HuH-7.5 (cell line): ENCODE measurements around the gene PDLIM5.
"Not testable (repeated sequence)": the region's sequence is repeated elsewhere in the genome, so short reads cannot be mapped to it uniquely, and the experiment has no call there.

Experiments
- DNase-seq: peaks from one replicate; pipeline ENCODE4 v3.0.0; 2011; ENCODE audit warnings: low spot score

Gene PDLIM5

GRCh38 chr4:94528792-94529451 lies 77.2 kb downstream of the PDLIM5 start:
- DNase-seq = no peak

GRCh38 chr4:94530073-94530472 lies 78.3 kb downstream of the PDLIM5 start:
- no peak for DNase-seq

- no peak for DNase-seq
Observed at GRCh38 chr4:94531991-94532789, 80.4 kb downstream of the PDLIM5 start.

DNA sequence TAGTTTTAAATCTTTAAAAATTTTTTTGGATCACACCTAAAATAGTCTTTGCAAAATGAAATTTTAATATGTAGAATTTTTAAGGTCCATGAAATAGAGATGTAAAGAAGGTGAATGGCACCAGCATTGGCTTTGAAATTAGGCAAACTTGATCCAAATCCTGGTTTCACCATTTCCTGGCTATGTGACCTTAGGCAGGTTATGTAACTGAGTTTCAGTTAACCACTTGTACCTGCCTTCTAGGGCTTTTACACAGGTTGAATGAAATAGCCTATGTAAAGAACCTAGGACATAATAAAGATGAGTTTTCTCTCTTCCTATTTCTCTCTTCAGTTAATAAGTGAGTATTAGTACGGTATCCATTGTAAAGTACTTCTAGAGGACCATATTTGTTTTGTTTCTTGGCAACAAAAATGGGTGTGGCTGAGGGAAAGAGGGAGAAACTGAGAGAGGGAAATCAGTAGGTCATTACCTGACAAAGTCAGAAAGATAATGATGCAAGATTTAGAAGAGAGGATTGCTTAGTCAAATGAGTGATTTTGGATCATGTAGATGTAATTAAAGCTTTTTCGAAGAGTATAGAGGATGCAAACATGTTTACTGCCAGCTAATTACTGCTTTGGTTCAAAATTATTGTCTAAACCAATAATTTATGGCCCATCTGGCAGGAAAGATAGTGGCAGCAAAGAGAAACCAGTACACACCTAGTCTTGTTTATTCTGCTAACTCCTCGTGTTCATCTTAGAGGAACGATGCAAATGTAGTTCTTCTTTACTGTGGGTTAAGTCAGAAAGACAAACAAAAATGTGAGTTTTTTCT lies 81.9 kb downstream of the PDLIM5 start:
- no peak for DNase-seq

DNA sequence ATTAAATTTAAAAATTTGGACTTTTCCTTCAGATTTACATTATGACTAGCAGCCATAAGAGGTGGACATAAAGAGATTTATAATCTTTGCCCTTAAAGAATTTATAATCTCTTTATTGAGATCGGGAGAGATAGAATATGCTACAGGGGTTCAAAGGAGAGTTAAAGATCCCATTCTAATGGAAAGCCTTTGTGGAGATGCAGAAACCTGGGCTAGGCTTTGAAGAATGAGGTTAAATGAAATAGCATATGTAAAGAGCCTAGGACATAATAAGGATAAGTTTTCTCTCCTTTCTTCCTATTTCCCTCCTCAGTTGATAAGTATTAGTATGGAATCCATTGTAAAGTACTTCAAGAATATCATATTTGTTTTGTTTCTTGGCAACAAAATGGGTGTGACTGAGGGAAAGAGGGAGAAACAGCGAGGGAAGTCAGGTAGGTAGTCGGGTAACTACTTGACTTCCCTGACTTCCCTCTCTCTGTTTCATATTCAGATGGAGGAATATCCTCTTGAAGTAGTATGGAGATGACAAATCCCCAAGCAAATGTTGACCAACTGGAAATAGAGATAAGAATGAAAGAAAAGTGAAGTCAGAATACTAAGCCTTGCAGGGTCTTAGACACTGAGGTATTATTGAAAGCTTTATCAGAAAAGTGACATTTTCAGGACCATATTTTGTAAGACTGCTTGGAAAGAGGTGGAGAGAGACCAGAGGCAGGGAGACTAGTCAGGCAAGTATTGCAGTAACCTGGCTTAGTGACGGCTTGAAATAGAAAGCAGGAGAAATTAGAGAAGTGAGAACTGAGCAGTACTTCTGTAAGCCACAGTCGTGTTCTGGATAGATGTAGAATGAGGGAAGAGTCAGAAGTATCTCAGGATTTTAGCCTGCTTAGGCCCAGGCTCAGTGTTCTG lies 82.9 kb downstream of the PDLIM5 start:
- DNase-seq = no peak

DNA sequence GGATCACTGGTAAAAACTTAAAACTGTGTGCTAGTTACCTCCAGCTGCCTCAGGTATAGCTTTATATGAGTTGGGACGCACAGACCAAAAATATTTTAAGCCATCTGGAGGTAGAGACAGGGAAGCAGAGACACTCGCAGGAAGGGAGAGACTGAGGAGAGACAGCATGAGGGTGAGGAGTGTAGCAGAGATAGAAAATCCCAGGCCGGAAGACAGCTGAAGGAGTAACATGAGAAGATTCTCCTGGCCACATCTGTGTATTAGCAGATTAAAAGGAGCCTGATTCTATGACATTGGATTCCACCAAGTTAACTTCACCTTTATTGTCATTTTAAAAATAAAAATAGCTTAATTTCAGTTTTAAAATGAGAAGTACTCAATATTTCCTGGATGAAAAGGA lies 84.3 kb downstream of the PDLIM5 start:
- no peak for DNase-seq

DNA sequence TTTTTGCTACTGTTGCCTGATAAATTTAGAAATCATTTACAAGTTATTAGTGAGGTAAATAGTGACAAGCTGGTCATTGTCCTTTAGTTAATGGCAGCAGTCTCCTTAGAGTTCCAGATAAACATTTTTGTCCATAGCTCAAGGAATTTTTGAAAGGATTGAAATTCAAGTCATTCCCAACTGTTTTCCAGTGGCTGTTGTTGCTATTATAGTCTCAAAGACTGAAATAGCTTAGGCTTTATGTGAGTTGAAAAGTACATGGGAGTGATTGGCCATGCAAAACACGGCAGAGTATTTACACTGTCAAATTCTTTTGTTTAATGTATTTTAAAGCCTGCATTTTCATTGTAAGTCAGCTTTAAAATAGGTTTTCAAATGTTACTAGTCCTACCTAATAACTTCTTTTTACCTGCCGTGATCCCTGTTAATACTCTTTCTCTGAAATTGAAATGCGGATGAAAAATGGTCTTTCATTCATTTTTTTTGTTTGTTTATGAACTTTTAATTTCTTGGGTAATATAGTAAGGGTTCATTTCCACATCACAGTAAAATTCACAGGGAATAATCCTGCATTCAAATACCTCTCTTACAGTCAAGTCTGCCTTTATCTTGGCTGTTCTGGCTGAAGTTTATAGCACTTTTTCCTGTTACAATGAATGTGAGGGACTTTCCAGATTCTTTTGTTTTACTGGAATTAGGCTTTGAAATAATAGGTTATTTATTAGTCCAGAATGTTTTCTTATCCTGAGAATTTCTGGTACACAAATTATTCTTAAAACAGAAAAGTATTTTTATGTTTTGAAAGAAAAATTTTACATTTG lies 85.1 kb downstream of the PDLIM5 start:
- no peak for DNase-seq

DNA sequence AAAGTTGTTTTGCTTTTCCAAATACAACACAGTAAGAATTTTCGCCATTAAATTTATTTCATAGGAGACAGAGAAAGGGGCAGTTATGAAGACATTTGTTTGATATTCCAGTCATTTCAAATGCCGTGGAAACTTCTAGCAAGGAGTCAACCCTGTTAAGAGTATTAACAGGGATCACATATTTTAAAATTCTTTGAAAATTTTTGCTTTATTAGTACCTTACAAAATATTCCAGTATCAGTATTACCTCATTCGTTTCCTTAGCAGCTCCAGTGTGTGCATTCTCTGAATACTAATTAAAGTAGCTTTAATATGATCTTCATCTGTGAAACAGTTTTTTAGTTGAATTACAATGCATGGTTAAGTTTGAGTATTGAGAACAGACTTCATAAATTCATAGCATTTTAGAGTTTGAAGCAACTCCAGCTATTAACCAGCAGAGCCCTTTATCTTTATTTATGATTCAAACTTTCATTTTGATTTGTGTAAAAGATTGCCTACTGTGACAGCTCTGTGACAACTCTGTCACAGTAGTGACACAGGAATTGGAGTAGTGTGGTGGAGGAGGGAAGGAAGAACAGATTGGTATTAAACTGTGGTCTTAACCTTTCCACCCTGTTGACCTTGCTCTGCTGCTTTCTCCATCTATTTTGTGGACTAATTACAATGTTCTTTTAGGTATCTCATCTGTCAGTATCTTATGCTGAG lies 86.3 kb downstream of the PDLIM5 start:
- no peak for DNase-seq

DNA sequence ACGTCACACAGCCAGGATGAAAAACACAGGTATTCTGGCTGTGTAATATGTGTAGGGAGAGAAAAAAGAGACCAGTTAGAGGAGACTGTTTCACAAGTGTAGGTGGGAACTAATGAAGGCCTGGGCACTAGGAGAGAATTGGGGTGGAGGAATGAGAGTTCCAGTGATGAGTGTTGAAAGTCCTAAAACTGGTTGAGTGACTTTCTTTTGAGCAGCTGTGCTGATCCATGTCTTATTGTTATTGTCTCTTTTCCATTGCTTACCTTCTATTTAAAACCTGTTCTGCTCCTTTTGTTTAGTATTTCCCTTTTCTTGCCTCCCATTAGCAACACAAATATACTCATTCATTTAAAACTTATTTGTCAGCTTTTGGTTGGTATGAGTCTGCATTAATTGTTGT lies 88.7 kb downstream of the PDLIM5 start:
- DNase-seq = no peak

DNA sequence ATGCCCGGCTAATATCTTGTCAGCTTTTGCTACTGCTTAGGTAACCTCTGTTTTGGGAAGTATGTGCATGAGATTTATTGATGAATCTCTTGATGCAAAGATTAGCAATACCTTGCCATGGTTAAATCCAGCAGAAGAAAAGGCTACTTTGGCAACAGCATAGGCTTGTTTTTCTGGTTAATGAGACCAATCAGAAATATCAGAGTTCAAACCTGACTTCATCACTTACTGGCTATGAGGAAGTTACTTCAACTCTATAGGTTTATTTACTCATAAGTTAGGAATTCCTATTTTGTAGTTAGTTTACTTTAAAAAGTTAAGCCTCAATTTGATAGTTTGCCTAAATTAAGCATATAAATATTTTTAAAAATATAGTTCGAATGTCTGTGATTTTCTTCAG lies 93.1 kb downstream of the PDLIM5 start:
- DNase-seq = no peak

DNA sequence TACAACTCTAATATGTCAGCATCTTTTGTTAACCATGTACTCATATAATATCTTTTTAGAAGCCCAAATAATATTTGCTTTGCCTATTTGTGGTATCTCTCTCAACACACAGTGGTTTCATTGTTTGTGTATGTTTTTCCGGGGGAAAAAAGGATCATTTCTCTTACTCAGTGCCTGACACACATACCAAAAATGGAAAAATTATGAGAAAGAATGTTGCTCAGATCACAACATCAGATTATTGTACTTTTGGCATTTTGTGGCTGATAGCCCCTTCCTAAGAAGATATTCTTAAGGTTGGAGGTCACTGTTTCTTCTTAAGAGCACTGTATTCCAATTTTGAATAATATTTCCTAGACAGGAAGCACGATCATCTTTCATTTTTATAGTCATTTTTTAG lies 93.6 kb downstream of the PDLIM5 start:
- DNase-seq = no peak

DNA sequence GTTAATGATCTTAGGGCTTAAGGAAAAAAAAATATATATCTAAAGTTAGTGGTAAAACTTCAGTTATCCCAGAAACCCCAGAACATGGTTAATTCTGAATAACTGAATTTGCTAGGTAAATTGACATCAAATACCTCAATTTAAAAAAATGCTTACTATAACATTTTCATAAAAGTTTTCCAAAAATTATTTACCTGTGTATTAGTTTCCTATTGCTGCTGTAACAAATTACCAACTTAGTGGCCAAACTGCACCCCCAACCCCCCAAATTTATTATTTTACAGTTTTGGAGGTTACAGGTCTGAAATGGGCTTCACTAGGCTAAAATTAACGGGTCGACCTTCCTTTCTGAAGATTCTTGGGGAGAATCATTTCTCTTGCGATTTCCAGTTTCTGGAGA lies 95.2 kb downstream of the PDLIM5 start:
- no peak for DNase-seq

GRCh38 chr4:94548571-94548970 lies 96.8 kb downstream of the PDLIM5 start:
- no peak for DNase-seq

- DNase-seq = no peak
Observed at GRCh38 chr4:94550352-94550751, 98.6 kb downstream of the PDLIM5 start.

- DNase-seq = no peak
Observed at GRCh38 chr4:94550851-94551250, 99.1 kb downstream of the PDLIM5 start.

DNA sequence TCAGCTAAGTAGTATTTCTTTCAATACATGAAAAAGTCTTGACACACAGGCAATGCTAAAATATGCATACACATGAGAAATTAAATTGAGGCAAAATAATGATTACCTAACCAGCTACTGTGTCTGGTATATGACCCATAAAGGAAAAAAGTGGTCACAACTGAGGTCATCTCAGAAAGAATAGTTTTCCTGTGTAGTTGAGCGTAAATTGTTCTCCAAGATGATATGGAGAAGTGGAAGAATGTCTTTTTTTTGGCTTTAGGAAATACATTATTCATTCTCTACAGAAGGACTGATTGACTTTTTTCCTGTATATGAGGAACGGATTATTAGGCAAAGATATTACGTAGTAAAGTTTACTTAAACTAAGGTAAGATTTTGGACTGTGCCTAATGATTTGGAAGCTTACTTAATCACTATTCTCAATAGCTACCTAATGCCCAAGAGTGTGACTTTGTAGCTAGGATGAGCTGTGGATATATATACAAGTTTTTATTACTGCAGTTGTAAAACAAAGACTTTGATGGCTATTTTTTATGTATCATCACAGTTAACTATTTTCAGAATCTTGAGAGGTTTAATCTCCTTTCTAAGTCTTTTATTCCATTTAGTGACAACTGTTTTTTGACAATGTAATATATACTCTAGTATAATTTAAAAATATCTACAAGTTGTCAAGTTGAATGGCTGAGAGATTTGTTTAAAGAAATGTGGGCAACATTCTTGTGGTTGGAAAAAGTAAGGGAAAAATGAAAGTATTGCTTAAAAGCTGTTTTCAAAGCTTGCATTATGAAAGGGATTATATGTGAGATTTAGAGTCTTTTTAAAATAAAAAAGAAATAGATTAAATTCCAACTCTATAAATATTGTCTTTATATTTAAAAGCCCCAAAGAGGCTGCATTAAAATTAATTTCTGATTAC lies 100.2 kb downstream of the PDLIM5 start:
- no peak for DNase-seq

- DNase-seq = not testable (repeated sequence)
Observed at GRCh38 chr4:94556047-94556446, 104.3 kb downstream of the PDLIM5 start.

DNA sequence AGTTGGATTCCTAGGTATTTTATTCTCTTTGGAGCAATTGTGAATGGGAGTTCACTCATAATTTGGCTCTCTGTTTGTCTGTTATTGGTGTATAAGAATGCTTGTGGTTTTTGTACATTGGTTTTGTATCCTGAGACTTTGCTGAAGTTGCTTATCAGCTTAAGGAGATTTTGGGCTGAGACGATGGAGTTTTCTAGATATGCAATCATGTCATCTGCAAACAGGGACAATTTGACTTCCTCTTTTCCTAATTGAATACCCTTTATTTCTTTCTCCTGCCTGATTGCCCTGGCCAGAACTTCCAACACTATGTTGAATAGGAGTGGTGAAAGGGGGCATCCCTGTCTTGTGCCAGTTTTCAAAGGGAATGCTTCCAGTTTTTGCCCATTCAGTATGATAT lies 105.9 kb downstream of the PDLIM5 start:
- DNase-seq = not testable (repeated sequence)

- DNase-seq = no peak
Observed at GRCh38 chr4:94558392-94558904, 106.7 kb downstream of the PDLIM5 start.
